PC-3 (cell line): ENCODE results near the gene TSNAX. TPM values are rescaled to one million over a fixed set of nuclear protein-coding genes. Genes with fewer than 3 reads are reported as not detected.

Experiments
- ATAC-seq: fragments of 200-7000 bp; cut with Tn5 transposase; 2 replicates; pipeline ENCODE4 v1.9.1; 2020; ENCODE audit warnings: mild to moderate bottlenecking, moderate library complexity
- BruUV-seq: library from RNA; stranded (reverse); fragments of 400-500 nt; replicated peaks from 2 replicates; lab custom pipeline; 2021; lab: Mats Ljungman, UMichigan
- CTCF ChIA-PET: fragments of 300-600 bp; sonication (Branson Sonifier 250); formaldehyde crosslinking; loops from one replicate; lab custom pipeline; 2022; ENCODE audit warnings: antibody characterized with exemption; lab: Charles Lee
- POLR2A ChIA-PET: fragments of 300-600 bp; sonication (Branson Sonifier 250); formaldehyde crosslinking; loops from one replicate; lab custom pipeline; 2022; ENCODE audit warnings: antibody characterized with exemption; ENCODE audit not compliant: unreplicated experiment; lab: Charles Lee
- DNase-seq: peaks from one replicate; pipeline ENCODE4 v3.0.0-alpha.2; 2015
- H2AFZ ChIP-seq: fragments of 300-600 bp; sonication (generic); 2 replicates; pipeline ENCODE4 v1.6.0; 2016; ENCODE audit warnings: antibody characterized with exemption, low read length
- H3F3A ChIP-seq: fragments of 300-600 bp; sonication (generic); one replicate; pipeline ENCODE4 v1.6.0; 2017; ENCODE audit warnings: antibody characterized with exemption, low read length, control low read depth, mild to moderate bottlenecking; ENCODE audit not compliant: unreplicated experiment
- H3K27ac ChIP-seq: fragments of 300-600 bp; sonication (generic); 2 replicates; pipeline ENCODE4 v1.5.1; 2016; ENCODE audit warnings: mild to moderate bottlenecking, low read length
- H3K27me3 ChIP-seq: fragments of 300-600 bp; sonication (generic); 2 replicates; pipeline ENCODE4 v1.6.1; 2016; ENCODE audit warnings: low read length, mixed read lengths
- H3K36me3 ChIP-seq: fragments of 300-600 bp; sonication (generic); 2 replicates; pipeline ENCODE4 v1.6.1; 2016; ENCODE audit warnings: low read depth, mixed run types, low read length, mixed read lengths
- H3K4me1 ChIP-seq: fragments of 300-600 bp; sonication (generic); 2 replicates; pipeline ENCODE4 v1.5.1; 2016; ENCODE audit warnings: low read length; ENCODE audit not compliant: insufficient read depth
- H3K4me2 ChIP-seq: fragments of 300-600 bp; sonication (generic); 2 replicates; pipeline ENCODE4 v1.6.0; 2016; ENCODE audit warnings: low read length
- H3K4me3 ChIP-seq: fragments of 300-600 bp; sonication (generic); 2 replicates; pipeline ENCODE4 v1.5.1; 2016; ENCODE audit warnings: mild to moderate bottlenecking, low read length, mixed read lengths
- H3K79me2 ChIP-seq: fragments of 300-600 bp; sonication (generic); 2 replicates; pipeline ENCODE4 v1.6.1; 2017; ENCODE audit warnings: low read length, mixed read lengths
- H3K9ac ChIP-seq: fragments of 300-600 bp; sonication (generic); 2 replicates; pipeline ENCODE4 v1.6.0; 2016; ENCODE audit warnings: mild to moderate bottlenecking, low read length
- H3K9me2 ChIP-seq: fragments of 300-600 bp; sonication (generic); replicated peaks from 2 replicates; pipeline ENCODE4 v1.6.1; 2016; ENCODE audit warnings: mixed run types, low read length, mixed read lengths
- H3K9me3 ChIP-seq: fragments of 300-600 bp; sonication (generic); 2 replicates; pipeline ENCODE4 v1.6.1; 2016; ENCODE audit warnings: low read length, mixed read lengths
- H4K20me1 ChIP-seq: fragments of 300-600 bp; sonication (generic); 2 replicates; pipeline ENCODE4 v1.6.1; 2016; ENCODE audit warnings: low read length, mixed read lengths
- EZH2 ChIP-seq: fragments of 300-600 bp; sonication (generic); IDR thresholded peaks from one replicate; pipeline ENCODE4 v1.6.1; 2017; ENCODE audit warnings: antibody characterized with exemption, mild to moderate bottlenecking, low read length; ENCODE audit not compliant: unreplicated experiment
- EZH2phosphoT487 ChIP-seq: fragments of 300-600 bp; sonication (generic); IDR thresholded peaks from 2 replicates; pipeline ENCODE4 v1.6.1; 2018; ENCODE audit warnings: mild to moderate bottlenecking, antibody characterized with exemption, low read length, borderline replicate concordance
- intact Hi-C: fragments of 100-400 bp; cut with micrococcal nuclease; formaldehyde crosslinking; loops from 2 replicates; pipeline ENCODE4 v1.9.0; 2023
- total RNA-seq: library from RNA; depleted of rRNA; stranded (reverse); fragments of >200 nt; gene quantifications from 2 replicates; pipeline ENCODE4 v1.2.3, GENCODE V29; 2014
- TF ChIP-seq, protein P1 (sequence below): fragments of 300-600 bp; sonication (generic); conservative IDR thresholded peaks from 2 replicates; pipeline ENCODE4 v1.5.1; 2017; ENCODE audit warnings: antibody characterized with exemption, low read depth, mild to moderate bottlenecking, low read length

The TSNAX gene
- total RNA-seq, 1 experiment from 2014 or later, result 33.1 TPM

DNA sequence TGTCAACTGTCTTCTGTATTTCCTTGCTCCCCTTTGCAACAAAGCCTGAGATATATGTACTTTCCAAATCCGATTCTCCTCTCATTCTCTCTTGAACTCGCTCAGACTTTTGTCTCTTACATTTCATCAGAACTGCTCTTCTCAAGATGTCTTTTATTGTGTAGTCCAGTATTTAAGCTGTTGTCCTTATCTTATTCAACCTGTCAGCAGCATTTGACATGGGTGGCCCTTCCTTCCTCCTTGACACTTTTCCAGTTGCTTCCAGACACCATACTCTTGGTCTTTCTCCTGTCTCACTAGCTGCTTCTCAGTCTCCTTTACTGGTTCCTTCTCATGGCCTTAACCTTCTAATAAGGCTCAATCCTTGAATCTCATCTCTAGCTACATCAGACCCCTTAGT is 47.0 kb downstream of the TSNAX start:
- no peaks in the 10 kb centered on the region for H3K9me3 ChIP-seq
- H4K20me1 ChIP-seq, result no peaks in the 10 kb centered on the region
- no peak overlapping the region for H3K9ac ChIP-seq
- TF ChIP-seq EZH2 (no peak), EZH2phosphoT487 (no peak)
- TF ChIP-seq, protein P1, sequence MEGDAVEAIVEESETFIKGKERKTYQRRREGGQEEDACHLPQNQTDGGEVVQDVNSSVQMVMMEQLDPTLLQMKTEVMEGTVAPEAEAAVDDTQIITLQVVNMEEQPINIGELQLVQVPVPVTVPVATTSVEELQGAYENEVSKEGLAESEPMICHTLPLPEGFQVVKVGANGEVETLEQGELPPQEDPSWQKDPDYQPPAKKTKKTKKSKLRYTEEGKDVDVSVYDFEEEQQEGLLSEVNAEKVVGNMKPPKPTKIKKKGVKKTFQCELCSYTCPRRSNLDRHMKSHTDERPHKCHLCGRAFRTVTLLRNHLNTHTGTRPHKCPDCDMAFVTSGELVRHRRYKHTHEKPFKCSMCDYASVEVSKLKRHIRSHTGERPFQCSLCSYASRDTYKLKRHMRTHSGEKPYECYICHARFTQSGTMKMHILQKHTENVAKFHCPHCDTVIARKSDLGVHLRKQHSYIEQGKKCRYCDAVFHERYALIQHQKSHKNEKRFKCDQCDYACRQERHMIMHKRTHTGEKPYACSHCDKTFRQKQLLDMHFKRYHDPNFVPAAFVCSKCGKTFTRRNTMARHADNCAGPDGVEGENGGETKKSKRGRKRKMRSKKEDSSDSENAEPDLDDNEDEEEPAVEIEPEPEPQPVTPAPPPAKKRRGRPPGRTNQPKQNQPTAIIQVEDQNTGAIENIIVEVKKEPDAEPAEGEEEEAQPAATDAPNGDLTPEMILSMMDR, result no peak
- H3K79me2 ChIP-seq, result no peaks in the 10 kb centered on the region
- H3K4me3 ChIP-seq, result no peak overlapping the region
- no peak overlapping the region for H2AFZ ChIP-seq
- CTCF ChIA-PET, result no interaction called here
- no peak overlapping the region for H3K4me2 ChIP-seq
- H3K27me3 ChIP-seq, result no peaks in the 10 kb centered on the region
- no TSS peak for BruUV-seq
- no peak for DNase-seq
- POLR2A ChIA-PET, result no interaction called here
- intact Hi-C loops, result no loop called here
- no peaks in the 10 kb centered on the region for H3K9me2 ChIP-seq
- H3F3A ChIP-seq, result no peaks in the 10 kb centered on the region
- no peaks in the 10 kb centered on the region for H3K4me1 ChIP-seq
- no peak for ATAC-seq
- H3K27ac ChIP-seq, result no peak overlapping the region
- H3K36me3 ChIP-seq, result no peaks in the 10 kb centered on the region

GRCh38 chr1:231576804-231577718 is 48.6 kb downstream of the TSNAX start:
- BruUV-seq, result no TSS peak
- CTCF ChIA-PET, result no interaction called here

More at GRCh38 chr1:231576804-231577718, 48.6 kb downstream of the TSNAX start:
- Histone ChIP-seq H4K20me1 (no peaks in the 10 kb centered on the region), H3K4me3 (no peak overlapping the region), H3K27me3 (no peaks in the 10 kb centered on the region), H3K4me1 (no peaks in the 10 kb centered on the region), H3K4me2 (no peak overlapping the region), H3K9ac (no peak overlapping the region), H3F3A (no peaks in the 10 kb centered on the region), H3K27ac (no peak overlapping the region), H3K9me3 (no peaks in the 10 kb centered on the region), H2AFZ (no peak overlapping the region), H3K79me2 (no peaks in the 10 kb centered on the region), H3K9me2 (no peaks in the 10 kb centered on the region), H3K36me3 (no peaks in the 10 kb centered on the region)
- DNase-seq, result no peak
- no peak for ATAC-seq
- TF ChIP-seq, protein P1, result no peak
- TF ChIP-seq EZH2 (no peak), EZH2phosphoT487 (no peak)
- POLR2A ChIA-PET, result no interaction called here
- intact Hi-C loops, result no loop called here
